Measurements from ENCODE around the gene ZNF512B.

ZNF512B gene

GRCh38 chr20:63958964-63959698 is 10.6 kb downstream of the ZNF512B start:
- no peak for TF ChIP-seq CTCF (conservative IDR thresholded peaks at IDR 0.05; ENCODE audit: low read length)
- DNase-seq (ENCODE audit: low read depth), result no peak
- H3K4me3 ChIP-seq (ENCODE audit: low read length), result no peak overlapping the region

- no peak for DNase-seq (ENCODE audit: low read depth)
- TF ChIP-seq CTCF (conservative IDR thresholded peaks at IDR 0.05; ENCODE audit: low read length), result no peak
- no peak overlapping the region for H3K4me3 ChIP-seq (ENCODE audit: low read length)
These were observed 11.3 kb downstream of the ZNF512B start for GRCh38 chr20:63958471-63958870.

- H3K4me3 ChIP-seq (ENCODE audit: low read length), result no peak overlapping the region; the same call in 1 of the 2 replicates
- TF ChIP-seq CTCF (conservative IDR thresholded peaks at IDR 0.05; ENCODE audit: low read length), result no peak
- no peak for DNase-seq (ENCODE audit: low read depth)
These were observed 11.9 kb downstream of the ZNF512B start for GRCh38 chr20:63957690-63958441.

GRCh38 chr20:63957004-63957689 is 12.6 kb downstream of the ZNF512B start:
- H3K4me3 ChIP-seq (ENCODE audit: low read length), result peak overlapping the region; percentile 58
- no peak for TF ChIP-seq CTCF (conservative IDR thresholded peaks at IDR 0.05; ENCODE audit: low read length)
- DNase-seq (ENCODE audit: low read depth), result peak; percentile 56

- TF ChIP-seq CTCF (conservative IDR thresholded peaks at IDR 0.05; ENCODE audit: low read length), result no peak
- peak overlapping the region; percentile 58 for H3K4me3 ChIP-seq (ENCODE audit: low read length)
These were observed 13.1 kb downstream of the ZNF512B start for GRCh38 chr20:63956664-63957003.

GRCh38 chr20:63955827-63956663 is 13.7 kb downstream of the ZNF512B start, which contains the start of gene UCKL1:
Gene UCKL1, minus strand, starts transcription at chr20:63956416. Its CDS starts 44 bp downstream, at chr20:63956372.
- H3K4me3 ChIP-seq (ENCODE audit: low read length), result peak within 1 kb of the TSS; percentile 82
- TF ChIP-seq CTCF (conservative IDR thresholded peaks at IDR 0.05; ENCODE audit: low read length), result no peak
- DNase-seq (ENCODE audit: low read depth), result peak; percentile 91

More at GRCh38 chr20:63956664-63957003, 13.1 kb downstream of the ZNF512B start:
- no peak for DNase-seq (ENCODE audit: low read depth)

All from AG10803 (cell line).